HG02840 (cell line): ENCODE data around the gene TIMM22.
"Not testable (repeated sequence)": the region's sequence is repeated elsewhere in the genome, so short reads cannot be mapped to it uniquely, and the experiment has no call there.

ENCODE experiments used
- ATAC-seq: cut with Tn5 transposase; IDR thresholded peaks from one replicate; pipeline ENCODE4 v1.9.1; 2021; ENCODE audit warnings: mild to moderate bottlenecking, moderate library complexity, moderate number of reproducible peaks; ENCODE audit not compliant: unreplicated experiment, low FRiP score

Gene TIMM22

GRCh38 chr17:970364-970763 is 26.6 kb upstream of the TIMM22 start:
- ATAC-seq, result no peak

- ATAC-seq, result not testable (repeated sequence)
Observed at GRCh38 chr17:971861-972260, 25.1 kb upstream of the TIMM22 start.

GRCh38 chr17:973053-973452 is 23.9 kb upstream of the TIMM22 start:
- ATAC-seq, result no peak

GRCh38 chr17:974778-975177 is 22.2 kb upstream of the TIMM22 start:
- ATAC-seq, result not testable (repeated sequence)

- ATAC-seq, result no peak
Observed at GRCh38 chr17:975371-975915, 21.5 kb upstream of the TIMM22 start.

GRCh38 chr17:976312-976711 is 20.6 kb upstream of the TIMM22 start:
- no peak for ATAC-seq

GRCh38 chr17:977166-977565 is 19.8 kb upstream of the TIMM22 start:
- no peak for ATAC-seq

GRCh38 chr17:978103-979093 is 18.5 kb upstream of the TIMM22 start:
- ATAC-seq, result no peak

- peak; percentile 45 for ATAC-seq
Observed at GRCh38 chr17:979212-979538, 17.8 kb upstream of the TIMM22 start.

- ATAC-seq, result peak; percentile 69
Observed at GRCh38 chr17:979539-980405, 17.2 kb upstream of the TIMM22 start, which contains the start of gene NXN. Gene NXN, minus strand, starts transcription at chr17:979776.

- no peak for ATAC-seq
Observed at GRCh38 chr17:980406-981291, 16.3 kb upstream of the TIMM22 start.

- no peak for ATAC-seq
Observed at GRCh38 chr17:981292-981658, 15.7 kb upstream of the TIMM22 start.

GRCh38 chr17:983921-984320 is 13.0 kb upstream of the TIMM22 start:
- no peak for ATAC-seq

GRCh38 chr17:986322-986929 is 10.5 kb upstream of the TIMM22 start:
- ATAC-seq, result no peak

GRCh38 chr17:987931-988330 is 9.0 kb upstream of the TIMM22 start:
- ATAC-seq, result no peak

- no peak for ATAC-seq
Observed at GRCh38 chr17:988561-988960, 8.4 kb upstream of the TIMM22 start.

- ATAC-seq, result no peak
Observed at GRCh38 chr17:992933-993332, 4.0 kb upstream of the TIMM22 start.

GRCh38 chr17:995324-995723 is 1.6 kb upstream of the TIMM22 start:
- not testable (repeated sequence) for ATAC-seq

GRCh38 chr17:998111-998510 is 1.2 kb downstream of the TIMM22 start:
- no peak for ATAC-seq
